NCI-H2081 (cell line): Measurements from ENCODE around the gene CFHR1.

Experiments
- DNase-seq, 2 experiments: peaks; one replicate each; lab custom pipeline; 2025; lab: John Stamatoyannopoulos, UW

CFHR1 gene

DNA sequence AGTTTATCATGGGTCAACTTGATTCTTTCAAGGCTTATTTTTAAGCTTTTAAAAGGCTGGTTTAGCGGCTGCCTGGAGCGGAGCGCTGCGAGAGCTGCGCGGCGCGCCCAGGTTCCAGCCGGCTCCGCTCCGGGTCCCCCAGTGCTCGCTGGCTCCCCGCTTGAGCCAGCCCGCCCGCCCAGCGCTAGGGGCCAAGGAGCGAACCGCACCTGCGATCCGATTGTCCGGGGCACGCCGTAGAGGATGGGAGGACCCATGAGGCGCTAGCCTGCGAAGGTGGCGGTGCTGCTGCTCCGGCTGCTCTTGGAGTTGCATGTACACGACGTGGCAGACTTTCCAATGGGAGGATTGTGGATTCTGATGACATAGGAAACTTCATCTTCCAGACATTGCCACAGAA lies 58.4 kb downstream of the CFHR1 start:
- DNase-seq: no peak
